Measurements from ENCODE around the gene FRY.

FRY gene

DNA sequence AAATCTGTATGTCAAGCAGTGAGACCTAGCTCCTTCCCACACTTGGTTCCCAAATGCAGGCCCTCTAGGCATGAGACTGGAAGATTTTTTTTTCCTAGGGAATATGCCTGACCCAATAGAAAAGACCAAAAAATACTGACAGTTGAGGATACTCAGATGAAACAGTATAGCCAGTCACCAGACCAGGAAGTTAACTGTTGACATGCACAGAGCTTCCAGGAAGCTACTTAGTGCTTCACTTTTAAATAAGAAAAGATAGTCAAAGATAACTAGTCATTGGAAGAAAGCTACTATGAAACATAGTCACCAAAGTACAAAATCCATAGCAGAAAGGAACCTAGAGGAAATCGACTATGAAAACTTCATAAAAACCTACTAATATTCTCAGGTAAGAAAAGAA, 316.1 kb downstream of the FRY start:
- Histone ChIP-seq H3K4me3 (ENCODE audit: extremely low read depth, insufficient read depth, low read length, poor library complexity, severe bottlenecking) (no peak overlapping the region), H3K36me3 (ENCODE audit: control insufficient read depth, insufficient read depth, low read length) (peaks cover 16% of the 10 kb centered on the region)
- no CpG with 5 or more reads among the region's 1 CpG for WGBS, 2 experiments (ENCODE audit: insufficient coverage in 2 of 2)

More for the DNA sequence above, 316.1 kb downstream of the FRY start:
- Histone ChIP-seq H3K4me1 (ENCODE audit: control insufficient read depth, insufficient read depth, low read length, poor library complexity, severe bottlenecking) (no peaks in the 10 kb centered on the region), H3K27ac (ENCODE audit: low read depth, low read length, severe bottlenecking) (no peak overlapping the region), H3K9me3 (ENCODE audit: control insufficient read depth, low read length) (no peaks in the 10 kb centered on the region)
